ENCODE data around the gene TRAF3.

Gene TRAF3

GRCh38 chr14:102944448-102945330, 167.4 kb downstream of the TRAF3 start:
- H2AFZ ChIP-seq (ENCODE audit: low read length, unreplicated experiment), result no peak overlapping the region
- H3K27ac ChIP-seq (ENCODE audit: low read depth, low read length), result no peak overlapping the region
- no peaks in the 10 kb centered on the region for H3K27me3 ChIP-seq (ENCODE audit: insufficient read depth, low read length)
- no peaks in the 10 kb centered on the region for H3K79me2 ChIP-seq (ENCODE audit: control insufficient read depth, insufficient read depth, low read length, unreplicated experiment)
- no peak overlapping the region for H3K4me3 ChIP-seq (ENCODE audit: low read depth, low read length)
- H3K4me1 ChIP-seq (ENCODE audit: control insufficient read depth, insufficient read depth, low read length, unreplicated experiment), result no peaks in the 10 kb centered on the region
- peaks cover 39% of the 10 kb centered on the region; the same call in 1 of the 2 replicates for H3K36me3 ChIP-seq (ENCODE audit: insufficient read depth, low read length)

DNA sequence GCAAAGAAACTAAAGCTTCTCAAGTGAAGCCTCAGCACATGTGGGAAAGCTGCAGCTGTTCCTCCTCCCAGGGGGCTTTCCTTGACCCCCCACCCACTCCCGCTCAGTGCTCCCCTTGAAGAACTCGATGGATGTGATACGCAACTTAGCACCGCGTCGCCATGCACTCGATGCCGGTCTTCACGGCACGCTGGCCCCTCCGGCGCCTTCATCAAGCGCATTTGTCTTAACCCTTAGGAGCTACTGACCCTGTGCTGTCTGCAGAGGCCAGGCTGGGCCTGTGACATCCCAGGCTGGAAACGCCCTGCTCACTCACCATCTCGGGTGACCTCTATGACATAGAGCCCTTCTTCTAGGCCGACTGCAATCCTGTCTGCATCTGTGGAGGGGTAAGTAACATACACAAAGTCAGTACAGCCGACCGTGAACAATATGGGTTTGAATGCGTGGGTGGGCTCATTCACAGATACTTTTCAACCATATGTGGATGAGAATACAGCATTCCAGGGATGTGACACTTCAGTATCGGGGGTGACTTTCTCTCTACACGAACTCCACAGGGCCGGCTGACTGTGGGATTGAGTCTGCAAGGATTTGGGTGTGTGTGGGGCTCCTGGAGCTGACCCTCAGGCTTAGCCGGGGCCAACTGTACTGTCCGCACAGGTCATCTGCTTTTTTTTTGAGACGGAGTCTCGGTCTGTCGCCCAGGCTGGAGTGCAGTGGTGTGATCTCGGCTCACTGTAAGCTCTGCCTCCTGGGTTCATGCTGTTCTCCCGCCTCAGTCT, 168.3 kb downstream of the TRAF3 start:
- H2AFZ ChIP-seq (ENCODE audit: low read length, unreplicated experiment), result no peak overlapping the region
- H3K36me3 ChIP-seq (ENCODE audit: insufficient read depth, low read length), result peaks cover 39% of the 10 kb centered on the region; the same call in 1 of the 2 replicates
- no peak overlapping the region for H3K27ac ChIP-seq (ENCODE audit: low read depth, low read length)
- H3K27me3 ChIP-seq (ENCODE audit: insufficient read depth, low read length), result no peaks in the 10 kb centered on the region
- H3K4me1 ChIP-seq (ENCODE audit: control insufficient read depth, insufficient read depth, low read length, unreplicated experiment), result no peaks in the 10 kb centered on the region
- H3K79me2 ChIP-seq (ENCODE audit: control insufficient read depth, insufficient read depth, low read length, unreplicated experiment), result no peaks in the 10 kb centered on the region
- no peak overlapping the region for H3K4me3 ChIP-seq (ENCODE audit: low read depth, low read length)

- no peaks in the 10 kb centered on the region for H3K4me1 ChIP-seq (ENCODE audit: control insufficient read depth, insufficient read depth, low read length, unreplicated experiment)
- no peak overlapping the region for H3K27ac ChIP-seq (ENCODE audit: low read depth, low read length)
- H3K36me3 ChIP-seq (ENCODE audit: insufficient read depth, low read length), result peaks cover 51% of the 10 kb centered on the region
These were observed 170.3 kb downstream of the TRAF3 start for GRCh38 chr14:102947321-102948103.

GRCh38 chr14:102948698-102949061, 171.4 kb downstream of the TRAF3 start:
- Histone ChIP-seq H2AFZ (ENCODE audit: low read length, unreplicated experiment) (no peak overlapping the region), H3K4me1 (ENCODE audit: control insufficient read depth, insufficient read depth, low read length, unreplicated experiment) (no peaks in the 10 kb centered on the region), H3K36me3 (ENCODE audit: insufficient read depth, low read length) (peaks cover 46% of the 10 kb centered on the region), H3K4me3 (ENCODE audit: low read depth, low read length) (no peak overlapping the region), H3K27me3 (ENCODE audit: insufficient read depth, low read length) (no peaks in the 10 kb centered on the region), H3K27ac (ENCODE audit: low read depth, low read length) (no peak overlapping the region), H3K79me2 (ENCODE audit: control insufficient read depth, insufficient read depth, low read length, unreplicated experiment) (no peaks in the 10 kb centered on the region)

More at GRCh38 chr14:102947321-102948103, 170.3 kb downstream of the TRAF3 start:
- Histone ChIP-seq H3K79me2 (ENCODE audit: control insufficient read depth, insufficient read depth, low read length, unreplicated experiment) (no peaks in the 10 kb centered on the region), H3K27me3 (ENCODE audit: insufficient read depth, low read length) (no peaks in the 10 kb centered on the region), H3K4me3 (ENCODE audit: low read depth, low read length) (no peak overlapping the region), H2AFZ (ENCODE audit: low read length, unreplicated experiment) (no peak overlapping the region)

GRCh38 chr14:102949062-102949800, 172.0 kb downstream of the TRAF3 start:
- Histone ChIP-seq H3K27me3 (ENCODE audit: insufficient read depth, low read length) (no peaks in the 10 kb centered on the region), H3K4me1 (ENCODE audit: control insufficient read depth, insufficient read depth, low read length, unreplicated experiment) (no peaks in the 10 kb centered on the region), H3K27ac (ENCODE audit: low read depth, low read length) (no peak overlapping the region), H2AFZ (ENCODE audit: low read length, unreplicated experiment) (no peak overlapping the region), H3K4me3 (ENCODE audit: low read depth, low read length) (no peak overlapping the region), H3K79me2 (ENCODE audit: control insufficient read depth, insufficient read depth, low read length, unreplicated experiment) (no peaks in the 10 kb centered on the region), H3K36me3 (ENCODE audit: insufficient read depth, low read length) (peaks cover 41% of the 10 kb centered on the region)

DNA sequence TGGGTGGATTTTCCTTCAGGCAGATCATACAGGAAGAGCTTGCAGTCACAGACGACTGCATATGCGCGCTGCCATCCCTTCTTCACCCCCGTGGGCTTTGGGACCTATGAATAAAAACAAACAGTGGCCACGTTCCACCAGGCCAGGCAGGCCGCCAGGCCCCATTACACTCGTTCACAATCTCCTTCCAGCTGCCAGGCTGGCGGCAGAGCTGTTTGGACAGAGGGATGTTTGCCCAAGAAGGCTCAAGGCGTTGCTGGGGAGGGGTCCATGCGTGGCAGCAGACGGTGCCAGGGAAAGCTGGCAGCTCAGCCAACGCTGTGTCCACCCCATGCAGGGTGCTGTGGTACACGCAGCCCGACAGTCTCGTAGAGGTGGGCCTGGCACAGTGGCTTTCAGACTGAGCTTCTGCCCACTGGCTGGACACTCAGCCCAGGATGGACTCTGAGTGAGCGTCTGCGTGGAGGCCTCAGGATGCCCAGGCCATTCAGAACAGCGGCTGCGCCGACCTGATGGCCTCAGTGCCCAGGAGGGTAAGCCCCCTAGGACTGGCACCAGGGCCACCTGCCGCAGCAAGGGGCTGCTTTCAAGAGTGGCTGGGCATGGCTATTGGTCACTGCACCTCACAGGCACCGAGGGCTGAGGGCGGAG, 172.7 kb downstream of the TRAF3 start:
- Histone ChIP-seq H3K4me3 (ENCODE audit: low read depth, low read length) (no peak overlapping the region), H3K79me2 (ENCODE audit: control insufficient read depth, insufficient read depth, low read length, unreplicated experiment) (no peaks in the 10 kb centered on the region), H3K36me3 (ENCODE audit: insufficient read depth, low read length) (peaks cover 41% of the 10 kb centered on the region), H3K4me1 (ENCODE audit: control insufficient read depth, insufficient read depth, low read length, unreplicated experiment) (no peaks in the 10 kb centered on the region), H3K27ac (ENCODE audit: low read depth, low read length) (no peak overlapping the region), H3K27me3 (ENCODE audit: insufficient read depth, low read length) (no peaks in the 10 kb centered on the region), H2AFZ (ENCODE audit: low read length, unreplicated experiment) (no peak overlapping the region)

DNA sequence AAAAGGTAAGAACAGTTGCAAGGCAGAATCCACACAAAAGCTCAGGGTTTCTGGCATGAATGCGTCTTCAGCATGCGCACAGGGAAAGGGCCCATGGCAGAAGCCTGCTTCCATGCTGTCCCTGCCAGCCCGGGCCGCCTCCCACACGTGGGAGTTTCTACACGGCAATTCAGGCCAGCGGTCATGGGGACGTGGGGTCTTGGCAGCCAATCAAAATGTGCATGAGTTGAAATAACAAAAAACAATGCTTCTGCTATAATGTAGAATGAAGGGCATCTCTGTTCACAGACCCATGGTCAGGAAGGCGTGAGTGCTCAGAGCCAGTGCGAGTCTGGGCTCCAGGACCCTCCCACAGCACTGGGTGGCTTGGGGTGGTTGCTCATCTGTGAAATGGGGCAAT, 173.8 kb downstream of the TRAF3 start:
- peaks cover 39% of the 10 kb centered on the region for H3K36me3 ChIP-seq (ENCODE audit: insufficient read depth, low read length)
- H3K4me3 ChIP-seq (ENCODE audit: low read depth, low read length), result no peak overlapping the region
- H3K27ac ChIP-seq (ENCODE audit: low read depth, low read length), result no peak overlapping the region
- no peaks in the 10 kb centered on the region for H3K79me2 ChIP-seq (ENCODE audit: control insufficient read depth, insufficient read depth, low read length, unreplicated experiment)
- no peaks in the 10 kb centered on the region for H3K27me3 ChIP-seq (ENCODE audit: insufficient read depth, low read length)
- no peak overlapping the region for H2AFZ ChIP-seq (ENCODE audit: low read length, unreplicated experiment)
- no peaks in the 10 kb centered on the region for H3K4me1 ChIP-seq (ENCODE audit: control insufficient read depth, insufficient read depth, low read length, unreplicated experiment)

GRCh38 chr14:102951799-102952198, 174.6 kb downstream of the TRAF3 start:
- Histone ChIP-seq H3K4me3 (ENCODE audit: low read depth, low read length) (no peak overlapping the region), H3K79me2 (ENCODE audit: control insufficient read depth, insufficient read depth, low read length, unreplicated experiment) (no peaks in the 10 kb centered on the region), H3K4me1 (ENCODE audit: control insufficient read depth, insufficient read depth, low read length, unreplicated experiment) (no peaks in the 10 kb centered on the region), H3K27me3 (ENCODE audit: insufficient read depth, low read length) (no peaks in the 10 kb centered on the region), H3K36me3 (ENCODE audit: insufficient read depth, low read length) (peaks cover 33% of the 10 kb centered on the region), H2AFZ (ENCODE audit: low read length, unreplicated experiment) (no peak overlapping the region), H3K27ac (ENCODE audit: low read depth, low read length) (no peak overlapping the region)

GRCh38 chr14:102952276-102952675, 175.0 kb downstream of the TRAF3 start:
- no peaks in the 10 kb centered on the region for H3K79me2 ChIP-seq (ENCODE audit: control insufficient read depth, insufficient read depth, low read length, unreplicated experiment)
- H3K27me3 ChIP-seq (ENCODE audit: insufficient read depth, low read length), result no peaks in the 10 kb centered on the region
- no peaks in the 10 kb centered on the region for H3K4me1 ChIP-seq (ENCODE audit: control insufficient read depth, insufficient read depth, low read length, unreplicated experiment)
- H3K27ac ChIP-seq (ENCODE audit: low read depth, low read length), result no peak overlapping the region
- no peak overlapping the region for H2AFZ ChIP-seq (ENCODE audit: low read length, unreplicated experiment)
- no peak overlapping the region for H3K4me3 ChIP-seq (ENCODE audit: low read depth, low read length)
- peaks cover 30% of the 10 kb centered on the region for H3K36me3 ChIP-seq (ENCODE audit: insufficient read depth, low read length)

All from ACC112 (cell line).